ENCODE measurements around the gene NDUFA8.

GRCh38 chr9:122116040-122116439, 43.5 kb downstream of the NDUFA8 start:
- TF ChIP-seq CTCF (IDR thresholded peaks at IDR 0.05; ENCODE audit: low read depth, low read length), result no peak
- TF ChIP-seq POLR2A (IDR thresholded peaks at IDR 0.05; ENCODE audit: extremely low read depth, insufficient read length), result no peak
- no peak for TF ChIP-seq MAX (IDR thresholded peaks at IDR 0.05; ENCODE audit: low read depth, low read length)
- no peak for TF ChIP-seq MYC (IDR thresholded peaks at IDR 0.05; ENCODE audit: low read depth, low read length)
